ENCODE data around the gene ZSWIM6.

ZSWIM6 gene

DNA sequence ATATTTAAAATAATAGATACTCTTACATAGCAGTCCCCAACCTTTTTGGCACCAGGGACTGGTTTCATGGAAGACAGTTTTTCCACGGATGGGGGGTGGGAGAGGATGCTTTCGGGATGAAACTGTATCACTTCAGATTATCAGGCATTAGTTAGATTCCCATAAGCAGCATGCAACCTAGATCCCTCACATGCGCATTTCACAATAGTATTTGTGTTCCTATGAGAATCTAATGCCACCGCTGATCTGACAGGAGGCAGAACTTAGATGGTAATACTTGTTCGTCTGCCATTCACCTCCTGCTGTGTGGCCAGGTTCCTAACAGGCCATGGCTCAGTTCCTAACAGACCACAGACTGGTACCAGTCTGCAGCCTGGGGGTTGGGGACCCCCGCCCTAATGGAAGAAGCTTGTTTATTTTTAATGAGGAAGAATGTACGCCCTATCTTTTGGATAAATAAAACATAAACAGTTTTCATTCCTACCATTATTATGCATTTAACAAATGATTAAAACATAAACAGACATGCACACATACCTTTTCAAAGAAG lies 187.7 kb downstream of the ZSWIM6 start:
- H3K27ac ChIP-seq = no peak overlapping the region
- TF ChIP-seq, protein P1, sequence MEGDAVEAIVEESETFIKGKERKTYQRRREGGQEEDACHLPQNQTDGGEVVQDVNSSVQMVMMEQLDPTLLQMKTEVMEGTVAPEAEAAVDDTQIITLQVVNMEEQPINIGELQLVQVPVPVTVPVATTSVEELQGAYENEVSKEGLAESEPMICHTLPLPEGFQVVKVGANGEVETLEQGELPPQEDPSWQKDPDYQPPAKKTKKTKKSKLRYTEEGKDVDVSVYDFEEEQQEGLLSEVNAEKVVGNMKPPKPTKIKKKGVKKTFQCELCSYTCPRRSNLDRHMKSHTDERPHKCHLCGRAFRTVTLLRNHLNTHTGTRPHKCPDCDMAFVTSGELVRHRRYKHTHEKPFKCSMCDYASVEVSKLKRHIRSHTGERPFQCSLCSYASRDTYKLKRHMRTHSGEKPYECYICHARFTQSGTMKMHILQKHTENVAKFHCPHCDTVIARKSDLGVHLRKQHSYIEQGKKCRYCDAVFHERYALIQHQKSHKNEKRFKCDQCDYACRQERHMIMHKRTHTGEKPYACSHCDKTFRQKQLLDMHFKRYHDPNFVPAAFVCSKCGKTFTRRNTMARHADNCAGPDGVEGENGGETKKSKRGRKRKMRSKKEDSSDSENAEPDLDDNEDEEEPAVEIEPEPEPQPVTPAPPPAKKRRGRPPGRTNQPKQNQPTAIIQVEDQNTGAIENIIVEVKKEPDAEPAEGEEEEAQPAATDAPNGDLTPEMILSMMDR (conservative IDR thresholded peaks at IDR 0.05) = no peak
- no peak for TF ChIP-seq ZFX (IDR thresholded peaks at IDR 0.05)

DNA sequence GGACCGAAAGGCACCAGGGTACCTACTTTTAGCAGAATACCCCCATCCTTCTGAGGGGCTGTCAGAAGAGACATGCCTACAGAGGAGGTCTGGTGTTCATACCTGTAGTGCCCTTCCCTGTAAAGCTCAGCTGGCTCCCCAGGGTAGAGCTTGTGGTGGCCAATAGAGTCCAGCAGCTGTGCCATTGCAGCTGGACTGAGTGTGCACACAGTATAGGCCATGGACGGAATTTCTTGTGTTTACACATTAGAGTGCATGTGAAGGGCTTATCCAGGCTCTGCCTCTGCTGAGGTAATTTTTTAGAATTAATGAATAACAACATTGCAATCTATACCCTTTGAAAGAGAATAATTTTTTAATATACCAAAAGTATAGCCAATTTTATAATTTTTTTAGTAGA lies 191.0 kb downstream of the ZSWIM6 start:
- TF ChIP-seq, protein P1 (conservative IDR thresholded peaks at IDR 0.05) = no peak
- no peak for TF ChIP-seq ZFX (IDR thresholded peaks at IDR 0.05)
- no peak overlapping the region for H3K27ac ChIP-seq

DNA sequence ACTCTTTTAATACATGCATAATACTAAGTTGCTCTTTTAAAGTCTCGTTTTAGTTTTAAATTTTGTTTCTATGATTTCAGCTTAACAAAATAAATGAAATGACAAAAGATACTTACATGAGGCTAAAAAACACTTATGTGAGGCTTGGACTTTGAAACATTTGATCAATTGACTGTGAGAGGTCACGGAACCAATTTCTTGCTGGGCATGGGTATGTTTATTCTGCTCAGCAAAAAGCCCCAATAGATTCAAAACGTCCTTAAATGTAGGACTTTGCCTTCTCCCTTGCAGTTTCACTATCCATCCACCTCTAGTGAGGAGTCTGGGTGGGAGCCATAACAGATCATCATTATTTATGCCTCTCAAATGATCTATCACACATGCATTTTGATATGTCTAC lies 191.9 kb downstream of the ZSWIM6 start:
- no peak for TF ChIP-seq ZFX (IDR thresholded peaks at IDR 0.05)
- TF ChIP-seq, protein P1 (conservative IDR thresholded peaks at IDR 0.05) = no peak
- no peak overlapping the region for H3K27ac ChIP-seq

DNA sequence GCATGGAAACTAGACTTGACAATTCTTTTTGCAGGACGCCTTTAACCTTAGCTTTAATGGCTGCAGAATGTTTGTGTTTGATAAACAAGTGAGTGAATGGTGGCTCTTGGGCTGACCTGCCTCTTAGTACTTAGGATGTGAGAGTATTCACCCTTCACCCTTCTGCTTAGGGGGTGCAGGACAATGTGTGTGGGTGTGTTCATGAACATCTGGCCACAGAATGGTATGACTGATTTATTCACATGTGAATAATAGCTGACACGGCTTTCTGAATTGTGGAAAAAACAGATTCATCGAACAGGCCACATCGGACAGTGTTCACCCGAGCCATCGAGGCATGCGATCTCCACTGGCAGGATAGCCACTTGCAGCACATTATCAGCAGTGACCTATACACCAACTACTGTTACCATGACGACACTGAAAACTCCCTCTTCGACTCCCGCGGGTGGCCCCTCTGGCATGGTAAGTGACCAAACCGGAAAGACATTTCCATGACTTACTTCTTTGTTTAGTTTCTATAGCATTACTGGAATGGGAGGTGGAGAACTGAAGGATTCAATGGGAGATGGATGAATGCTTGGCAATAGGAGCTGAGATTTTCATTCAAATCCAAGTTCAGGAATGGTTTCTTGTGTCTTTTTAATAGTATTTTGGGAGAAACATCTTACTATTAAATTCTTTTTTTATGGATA lies 193.6 kb downstream of the ZSWIM6 start:
- TF ChIP-seq, protein P1 (conservative IDR thresholded peaks at IDR 0.05) = no peak
- TF ChIP-seq ZFX (IDR thresholded peaks at IDR 0.05) = no peak
- no peak overlapping the region for H3K27ac ChIP-seq

DNA sequence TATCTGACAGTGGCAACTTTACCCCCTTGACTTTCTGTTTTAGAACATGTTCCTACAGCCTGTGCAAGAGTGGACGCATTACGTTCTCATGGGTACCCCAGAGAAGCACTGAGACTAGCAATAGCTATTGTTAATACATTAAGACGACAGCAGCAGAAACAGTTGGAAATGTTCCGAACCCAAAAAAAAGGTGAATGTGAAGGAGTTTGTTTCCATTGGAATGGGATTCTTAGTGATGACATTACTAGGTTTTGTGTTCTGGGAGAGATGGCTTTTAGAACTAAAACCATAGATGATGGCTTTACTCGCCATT lies 194.1 kb downstream of the ZSWIM6 start:
- TF ChIP-seq ZFX (IDR thresholded peaks at IDR 0.05) = no peak
- no peak overlapping the region for H3K27ac ChIP-seq

DNA sequence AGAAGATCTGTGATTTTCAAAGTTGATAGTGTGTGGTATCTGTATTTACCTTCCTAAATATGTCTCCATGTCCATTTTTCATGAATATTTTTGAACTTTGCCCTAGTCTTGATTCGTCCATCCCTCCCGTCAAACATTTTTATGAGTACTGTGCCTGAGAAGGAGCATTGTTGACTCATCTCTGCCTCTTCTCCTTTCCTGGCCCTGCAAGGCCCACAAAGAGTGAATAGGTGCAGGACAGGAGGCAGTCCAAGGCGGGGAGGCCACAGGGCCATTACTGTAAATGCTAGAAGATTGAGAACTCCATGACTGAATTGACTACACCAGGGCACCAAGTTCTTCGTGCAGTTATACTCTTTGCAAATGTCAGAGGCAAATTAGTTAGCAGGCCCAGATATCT lies 200.9 kb downstream of the ZSWIM6 start:
- H3K27ac ChIP-seq = no peak overlapping the region
- no peak for TF ChIP-seq ZFX (IDR thresholded peaks at IDR 0.05)
- TF ChIP-seq, protein P1 (conservative IDR thresholded peaks at IDR 0.05) = no peak

DNA sequence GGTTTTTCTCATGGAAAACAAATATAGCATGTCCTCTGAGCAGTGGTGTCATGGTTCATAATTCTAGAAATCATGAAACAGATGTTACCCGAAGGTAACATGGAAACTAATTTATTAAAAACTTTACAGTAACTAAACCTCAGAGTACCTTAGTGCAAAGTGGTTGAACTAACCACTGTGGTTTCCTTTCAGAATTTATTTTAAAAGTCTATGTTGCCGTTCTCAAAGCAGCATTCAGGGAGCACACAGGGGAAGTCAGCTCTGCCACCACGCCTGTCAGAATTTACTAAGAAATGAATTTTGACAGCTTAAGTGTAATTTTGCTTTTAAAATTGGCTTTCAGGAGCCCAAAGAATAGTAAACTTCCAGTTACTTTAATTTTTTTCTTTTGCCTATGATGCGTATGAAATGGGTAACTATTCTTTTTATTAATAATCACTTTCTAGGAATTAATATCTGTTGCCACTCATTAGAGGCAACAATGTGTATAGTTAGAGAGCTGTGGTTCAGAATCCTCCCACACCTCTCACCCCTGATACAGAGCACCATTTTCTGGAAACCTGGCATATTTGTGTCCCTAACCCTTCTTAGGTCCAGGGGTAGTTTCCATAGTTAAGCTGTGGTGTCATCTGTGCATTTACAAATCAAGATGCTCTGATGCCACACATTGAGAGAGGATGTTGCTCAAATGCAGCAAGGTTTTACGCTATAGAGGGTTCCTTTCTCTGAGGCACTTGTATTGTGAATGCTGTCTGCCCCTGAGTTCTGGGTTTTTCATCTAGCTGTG lies 202.6 kb downstream of the ZSWIM6 start:
- H3K27ac ChIP-seq = no peak overlapping the region
- no peak for TF ChIP-seq ZFX (IDR thresholded peaks at IDR 0.05)
- TF ChIP-seq, protein P1 (conservative IDR thresholded peaks at IDR 0.05) = no peak

Measured in C4-2B (cell line).